Activated effector memory CD4-positive, alpha-beta T cell treated with Interleukin-2 at 50 U/mL for 16 hours (primary cell): Measurements from ENCODE around the gene PRRC2B.
"Not testable (repeated sequence)": the region's sequence is repeated elsewhere in the genome, so short reads cannot be mapped to it uniquely, and the experiment has no call there.

Experiments used
- DNase-seq: peaks from one replicate; pipeline ENCODE4 v3.0.0-alpha.2; 2020

Gene PRRC2B

GRCh38 chr9:131393622-131394463 lies at the start of gene PRRC2B:
Gene PRRC2B (plus strand): TSS chr9:131394086. CDS start chr9:131430145, 36,059 bp downstream.
- peak; percentile 77 for DNase-seq

- DNase-seq: not testable (repeated sequence)
Observed at GRCh38 chr9:131344931-131345535, 48.9 kb upstream of the PRRC2B start.

DNA sequence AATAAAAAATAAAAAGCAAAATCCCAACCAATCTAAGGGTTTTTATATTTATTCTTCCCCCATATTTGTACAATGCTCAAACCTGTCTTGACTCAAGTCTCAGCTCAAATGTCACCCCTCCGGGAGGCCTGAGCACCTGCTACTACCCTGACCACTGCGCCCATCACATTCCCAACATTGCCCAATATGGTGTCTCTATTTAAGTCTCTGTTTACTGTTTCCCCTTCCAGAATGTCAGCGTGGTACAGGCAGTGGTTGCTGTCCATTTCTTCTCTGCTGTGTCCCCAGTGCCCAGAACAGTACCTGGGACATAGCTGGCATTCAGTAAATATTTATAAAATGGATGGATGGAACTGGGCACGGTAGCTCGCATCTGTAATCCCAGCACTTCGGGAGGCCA lies 47.3 kb upstream of the PRRC2B start:
- no peak for DNase-seq

DNA sequence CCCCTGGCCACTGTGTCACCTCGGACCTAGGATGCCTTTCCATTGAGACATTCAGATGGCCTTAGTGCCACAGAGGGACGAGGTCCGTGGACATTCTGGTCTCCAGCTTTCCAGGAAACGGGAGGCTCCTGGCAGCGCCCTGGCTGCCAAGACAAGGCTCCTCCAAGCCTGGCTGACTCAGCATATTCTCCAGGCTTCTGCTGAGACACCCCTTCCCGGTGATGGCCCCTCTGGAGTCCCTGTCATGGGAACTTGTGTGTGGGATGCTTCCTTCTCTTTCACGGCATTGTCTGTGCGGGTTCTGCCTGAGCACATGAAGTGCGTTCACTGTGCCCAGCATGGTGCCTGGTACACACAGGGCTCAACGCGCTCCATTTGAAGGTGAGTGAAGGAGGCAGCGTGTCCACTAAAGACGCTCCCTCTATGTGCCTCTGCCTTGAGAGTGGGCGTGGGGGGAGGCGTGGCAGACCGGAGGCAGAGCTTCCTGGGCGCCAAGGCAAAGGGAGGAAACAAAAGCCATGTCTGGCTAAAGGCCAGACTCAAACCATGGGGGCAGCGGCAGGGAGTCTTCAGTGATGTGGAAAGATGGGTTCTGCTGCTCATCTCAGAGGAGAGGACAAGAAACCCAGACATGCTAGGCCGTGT lies 46.4 kb upstream of the PRRC2B start:
- no peak for DNase-seq

DNA sequence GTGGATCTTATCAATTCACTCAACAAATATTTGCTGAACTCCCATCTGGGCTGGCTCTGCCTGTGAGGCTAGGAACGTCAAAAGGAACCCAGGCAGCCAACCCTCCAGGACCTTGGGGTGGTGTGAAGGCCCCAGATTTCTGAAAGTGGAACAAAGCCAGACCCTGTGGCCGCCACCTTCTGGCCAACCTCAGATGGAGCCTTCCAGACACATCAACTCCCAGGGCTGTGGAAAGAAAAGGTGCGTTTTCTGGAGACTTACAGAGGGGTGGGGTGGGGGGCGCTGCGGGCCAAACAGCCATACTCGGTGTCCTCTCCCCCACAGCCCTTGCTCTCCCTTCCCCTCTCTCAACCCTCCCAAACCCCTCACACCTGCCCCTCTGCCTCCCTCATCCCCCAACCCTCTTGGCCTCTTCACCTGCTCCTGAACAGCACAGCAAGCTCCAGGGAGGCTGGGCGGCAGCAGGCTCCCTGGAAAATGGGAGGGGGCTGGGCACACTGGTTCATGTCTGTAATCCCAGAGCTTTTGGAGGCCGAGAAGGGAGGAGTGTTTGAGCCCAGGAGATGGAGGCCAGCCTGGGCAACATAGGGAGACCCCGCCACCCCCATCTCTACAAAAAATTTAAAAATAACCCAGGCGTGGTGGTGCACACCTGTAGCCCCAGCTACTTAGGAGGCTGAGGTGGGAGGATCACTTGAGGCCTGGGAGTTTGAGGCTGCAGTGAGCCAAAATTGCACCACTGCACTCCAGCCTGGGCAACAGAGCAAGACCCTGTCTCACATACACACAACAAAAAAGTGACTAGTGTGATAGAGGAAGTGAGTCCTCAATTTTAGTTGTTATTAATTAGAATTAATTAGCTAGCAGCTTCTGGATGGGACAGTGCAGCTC lies 45.0 kb upstream of the PRRC2B start:
- DNase-seq: no peak

GRCh38 chr9:131349522-131349880 lies 44.4 kb upstream of the PRRC2B start:
- no peak for DNase-seq

- DNase-seq: peak; percentile 74
Observed at GRCh38 chr9:131349881-131350563, 43.9 kb upstream of the PRRC2B start.

- not testable (repeated sequence) for DNase-seq
Observed at GRCh38 chr9:131356479-131356878, 37.4 kb upstream of the PRRC2B start.

DNA sequence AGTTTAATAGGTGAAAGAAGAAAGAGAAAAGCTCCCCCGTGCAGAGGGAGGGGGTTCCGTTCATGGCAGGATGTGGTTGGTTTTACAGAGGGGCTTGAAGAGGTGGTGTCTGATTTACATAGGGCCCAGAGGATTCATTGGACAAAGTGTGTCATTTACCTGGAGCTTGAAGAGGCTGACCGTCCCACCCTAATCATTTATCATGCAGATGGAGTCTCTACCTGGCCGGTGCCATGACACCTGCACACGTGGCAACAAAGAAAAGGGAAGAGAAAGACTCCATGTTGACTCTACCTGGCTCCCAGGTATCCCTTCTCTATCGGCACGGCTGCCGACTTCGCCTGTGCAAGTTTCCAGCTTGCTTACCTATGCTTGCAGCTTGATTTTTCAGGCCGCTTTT lies 35.3 kb upstream of the PRRC2B start:
- no peak for DNase-seq

- no peak for DNase-seq
Observed at GRCh38 chr9:131361202-131361833, 32.6 kb upstream of the PRRC2B start.

GRCh38 chr9:131365546-131365945 lies 28.3 kb upstream of the PRRC2B start:
- no peak for DNase-seq

DNA sequence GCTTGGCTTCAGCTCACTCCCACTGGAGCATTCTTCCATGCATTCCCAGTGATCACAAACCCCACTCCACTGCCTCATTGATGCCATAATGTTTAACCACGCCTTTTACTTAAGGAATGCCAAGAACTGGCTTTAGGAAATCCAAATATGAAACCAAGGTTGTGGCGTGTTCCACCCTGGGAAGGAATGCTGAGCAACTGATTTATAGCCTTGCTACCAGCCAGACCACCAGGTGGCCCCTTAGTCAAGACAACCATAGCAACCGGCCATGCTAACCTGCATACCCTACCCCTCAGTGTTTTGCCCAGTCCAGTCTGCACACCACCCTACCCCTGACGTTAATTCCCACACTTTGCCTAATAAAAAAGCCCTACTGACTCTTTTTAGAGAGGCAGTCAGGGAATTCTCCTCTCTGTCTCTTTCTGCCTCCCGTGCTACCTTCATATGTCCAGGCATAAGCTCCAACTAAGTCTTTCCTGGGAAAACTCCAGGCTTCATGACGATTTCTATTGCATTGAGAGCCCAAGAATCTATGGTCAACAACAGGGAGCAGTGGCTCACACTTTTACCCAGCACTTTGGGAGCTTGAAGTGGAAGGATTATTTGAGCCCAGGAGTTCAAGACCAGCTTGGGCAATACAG lies 27.0 kb upstream of the PRRC2B start:
- DNase-seq: no peak

- no peak for DNase-seq
Observed at GRCh38 chr9:131367450-131367849, 26.4 kb upstream of the PRRC2B start.

- DNase-seq: no peak
Observed at GRCh38 chr9:131370638-131371037, 23.2 kb upstream of the PRRC2B start.

- not testable (repeated sequence) for DNase-seq
Observed at GRCh38 chr9:131372599-131372973, 21.3 kb upstream of the PRRC2B start.

DNA sequence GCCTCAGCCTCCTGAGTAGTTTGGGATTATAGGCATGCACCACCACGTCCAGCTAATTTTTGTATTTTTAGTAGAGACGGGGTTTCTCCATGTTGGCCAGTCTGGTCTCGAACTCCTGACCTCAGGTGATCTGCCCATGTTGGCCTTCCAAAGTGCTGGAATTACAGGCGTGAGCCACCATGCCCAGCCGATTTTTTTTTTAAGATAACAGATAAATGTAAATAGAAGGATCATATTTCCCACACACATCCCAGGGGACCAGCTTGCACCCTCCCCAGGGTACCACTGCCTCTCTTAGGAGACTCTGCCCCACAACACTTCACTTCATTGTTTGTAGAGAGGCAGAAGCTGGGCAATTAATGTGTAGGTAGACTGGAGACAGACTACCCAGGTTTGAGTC lies 19.2 kb upstream of the PRRC2B start:
- DNase-seq: not testable (repeated sequence)

GRCh38 chr9:131379056-131379455 lies 14.8 kb upstream of the PRRC2B start:
- DNase-seq: no peak

GRCh38 chr9:131382850-131383729 lies 10.8 kb upstream of the PRRC2B start:
- DNase-seq: no peak

- no peak for DNase-seq
Observed at GRCh38 chr9:131385296-131385695, 8.6 kb upstream of the PRRC2B start.

- DNase-seq: no peak
Observed at GRCh38 chr9:131386281-131386680, 7.6 kb upstream of the PRRC2B start.
